Pancreas (tissue), 10 donors: ENCODE measurements around the gene TMEM121B. TPM values are rescaled to one million over a fixed set of nuclear protein-coding genes. Genes with fewer than 3 reads are reported as not detected.

Source experiments
- ATAC-seq, 4 donors: fragments of 200-7000 bp; cut with Tn5 transposase; one replicate each; pipeline versions ENCODE4 v1.8.0 to v1.9.1; 2020; ENCODE audit warnings: mild to moderate bottlenecking in 4 of 4, moderate library complexity in 4 of 4
- DNase-seq, 6 donors: peaks; one replicate each; pipeline ENCODE4 v3.0.0-alpha.2; 2020
- FAIRE-seq: peaks from 2 replicates; lab custom pipeline; 2012; peaks lifted over from hg19 to GRCh38; lab: Jason Lieb, UNC
- H3K27ac ChIP-seq, 4 donors: fragments of 200-600 bp; sonication (generic); 1 replicate in 3 of 4; 2 replicates in 1 of 4; pipeline versions ENCODE4 v1.5.0 to v1.8.0; 2020
- H3K27me3 ChIP-seq, 4 donors: fragments of 200-600 bp; one replicate each; pipeline ENCODE4 v1.8.0; 2021
- H3K36me3 ChIP-seq, 3 donors: fragments of 200-600 bp; sonication (generic) in 1 of 3; one replicate each; pipeline versions ENCODE4 v1.5.0 to v1.8.0; 2020 to 2021
- H3K4me1 ChIP-seq, 3 donors: fragments of 200-600 bp; one replicate each; pipeline ENCODE4 v1.8.0; 2021
- H3K4me3 ChIP-seq, 4 donors: fragments of 200-600 bp; sonication (generic) in 2 of 4; one replicate each; pipeline versions ENCODE4 v1.5.0 to v1.8.0; 2020 to 2021
- H3K9me3 ChIP-seq, 4 donors: fragments of 200-600 bp; one replicate each; pipeline ENCODE4 v1.8.0; 2021
- WGBS, 2 donors: extraction: QIAGEN DNeasy Blood & Tissue Kit; methylation state at CpG; one replicate each; pipeline ENCODE4 v1.1.7; 2013; 5-methylcytosine and 5-hydroxymethylcytosine counted together
- intact Hi-C, 3 donors: fragments of 100-400 bp; cut with DNase I; formaldehyde crosslinking; loops; one replicate each; pipeline versions ENCODE4 v1.11.1 to v1.14.2; 2022
- polyA plus RNA-seq, 2 donors: library from polyadenylated mRNA; stranded (reverse); fragments of 200-250 nt; gene quantifications; one replicate each; pipeline ENCODE4 v1.2.3, GENCODE V29; 2013
- total RNA-seq, 6 donors: library from RNA; stranded (reverse); fragmentation: NEBNext Ultra II Directional in 4 of 6; extraction: Animal tissue kit (Norgen Biotek cat#: 25700) in 4 of 6; gene quantifications; one replicate each; pipeline versions ENCODE4 v1.2.1 to v1.2.4, GENCODE V29; 2021 to 2023
- TF ChIP-seq, protein P1 (sequence below), 4 donors: fragments of 200-600 bp; sonication (generic) in 3 of 4; IDR thresholded peaks; one replicate each; pipeline versions ENCODE4 v1.5.0 to v1.8.0; 2021; ENCODE audit warnings: antibody characterized with exemption in 4 of 4
- donor health status: healthy with polysubstance abuse.
- donor health status: DM: no; HTN: no; CAD: no; lungs with moderate emphysema.
- donor health status: DM: no; HTN: no; CAD: no.
- donor health status: control.
- donor health status: control.
- donor health status: Bipolar disorder and iron deficiency.
- donor health status: DM: yes; HTN: yes; CAD: no.
- donor health status: DM: no; HTN: no; CAD: no.
- donor health status: DM: no; HTN: no; CAD: no.
- donor health status: DM: yes; HTN: yes; CAD: no.

TMEM121B gene
- total and polyA plus RNA-seq, 8 donors, result 0.23 to 1.00 (median 0.60) TPM

DNA sequence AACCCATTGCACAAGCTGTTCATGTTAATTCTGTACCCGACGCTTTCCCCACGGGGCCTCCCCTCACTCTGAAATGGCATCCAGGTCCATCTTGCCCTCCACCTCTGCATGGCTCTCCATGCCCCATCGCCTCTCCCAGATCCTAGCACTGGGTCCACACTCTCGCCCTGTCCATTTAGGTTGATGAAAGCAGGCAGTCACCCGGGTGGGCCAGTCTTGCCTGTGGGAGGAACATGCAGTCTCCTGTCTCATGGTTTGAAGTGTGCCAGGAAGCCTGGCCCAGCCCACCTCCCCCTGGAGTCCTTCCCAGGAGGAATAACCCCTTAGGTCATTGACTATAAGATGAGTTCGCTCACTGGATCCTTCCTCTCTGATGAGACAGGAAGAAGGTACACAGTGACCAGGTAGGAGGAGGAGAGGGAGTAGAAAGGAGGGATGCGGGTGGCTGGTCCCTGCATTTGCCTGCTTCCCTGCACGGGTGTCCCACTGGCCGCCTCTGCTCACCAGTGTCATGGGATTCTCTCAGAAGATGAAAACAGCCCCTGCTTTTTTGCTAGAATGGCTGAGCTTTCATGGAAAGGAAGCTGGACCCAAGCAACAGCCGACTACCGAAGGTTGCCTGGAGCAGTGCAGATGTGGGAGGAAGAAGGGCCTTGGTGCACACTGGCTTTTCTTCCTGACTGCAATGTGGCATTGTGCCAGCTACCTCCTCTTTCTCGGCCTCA lies 6.8 kb downstream of the TMEM121B start:
- Histone ChIP-seq H3K27me3 (no peaks in the 10 kb centered on the region), H3K4me3 (no peak overlapping the region), H3K9me3 (no peaks in the 10 kb centered on the region), H3K4me1 (no peaks in the 10 kb centered on the region), H3K27ac (no peak overlapping the region), H3K36me3 (no peaks in the 10 kb centered on the region)
- DNase-seq (no peak), FAIRE-seq (no peak), ATAC-seq (no peak)
- WGBS, 2 donors, result 72 to 79% methylated on average over 13 of the region's 13 CpGs
- intact Hi-C loops, result no loop called here
- TF ChIP-seq, protein P1, sequence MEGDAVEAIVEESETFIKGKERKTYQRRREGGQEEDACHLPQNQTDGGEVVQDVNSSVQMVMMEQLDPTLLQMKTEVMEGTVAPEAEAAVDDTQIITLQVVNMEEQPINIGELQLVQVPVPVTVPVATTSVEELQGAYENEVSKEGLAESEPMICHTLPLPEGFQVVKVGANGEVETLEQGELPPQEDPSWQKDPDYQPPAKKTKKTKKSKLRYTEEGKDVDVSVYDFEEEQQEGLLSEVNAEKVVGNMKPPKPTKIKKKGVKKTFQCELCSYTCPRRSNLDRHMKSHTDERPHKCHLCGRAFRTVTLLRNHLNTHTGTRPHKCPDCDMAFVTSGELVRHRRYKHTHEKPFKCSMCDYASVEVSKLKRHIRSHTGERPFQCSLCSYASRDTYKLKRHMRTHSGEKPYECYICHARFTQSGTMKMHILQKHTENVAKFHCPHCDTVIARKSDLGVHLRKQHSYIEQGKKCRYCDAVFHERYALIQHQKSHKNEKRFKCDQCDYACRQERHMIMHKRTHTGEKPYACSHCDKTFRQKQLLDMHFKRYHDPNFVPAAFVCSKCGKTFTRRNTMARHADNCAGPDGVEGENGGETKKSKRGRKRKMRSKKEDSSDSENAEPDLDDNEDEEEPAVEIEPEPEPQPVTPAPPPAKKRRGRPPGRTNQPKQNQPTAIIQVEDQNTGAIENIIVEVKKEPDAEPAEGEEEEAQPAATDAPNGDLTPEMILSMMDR (IDR thresholded peaks at IDR 0.05), result no peak

DNA sequence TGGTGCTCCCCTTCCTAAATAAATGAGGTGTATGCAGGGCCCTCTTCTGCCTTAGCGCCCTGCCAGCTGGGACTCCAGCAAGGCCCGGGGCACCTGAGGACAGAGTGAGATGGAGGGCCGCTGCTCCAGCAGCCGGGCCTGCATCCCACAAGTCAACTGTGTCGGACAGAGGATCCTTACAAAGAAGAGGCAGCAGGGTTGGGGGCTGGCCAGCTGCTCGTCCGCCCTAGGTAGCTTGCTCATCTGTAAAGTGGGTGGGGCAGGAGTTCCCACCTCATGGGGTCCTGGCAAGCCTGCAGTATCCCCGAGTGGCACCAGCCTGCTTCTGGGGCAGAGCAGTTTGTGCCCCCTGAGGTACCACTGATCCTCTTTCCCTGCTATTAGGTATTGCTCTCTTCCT lies 7.6 kb downstream of the TMEM121B start:
- no peaks in the 10 kb centered on the region for H3K27me3 ChIP-seq
- H3K9me3 ChIP-seq, result no peaks in the 10 kb centered on the region
- no peak for ATAC-seq
- H3K36me3 ChIP-seq, result peaks cover 0 to 4% (median 4%) of the 10 kb centered on the region in 3 donors
- TF ChIP-seq, protein P1 (IDR thresholded peaks at IDR 0.05), result no peak
- no peak overlapping the region for H3K27ac ChIP-seq
- intact Hi-C loops, result no loop called here
- FAIRE-seq, result no peak
- H3K4me3 ChIP-seq, result no peak overlapping the region
- no peak for DNase-seq
- 70 to 71% methylated on average over 8 of the region's 8 CpGs for WGBS, 2 donors
- H3K4me1 ChIP-seq, result no peaks in the 10 kb centered on the region

DNA sequence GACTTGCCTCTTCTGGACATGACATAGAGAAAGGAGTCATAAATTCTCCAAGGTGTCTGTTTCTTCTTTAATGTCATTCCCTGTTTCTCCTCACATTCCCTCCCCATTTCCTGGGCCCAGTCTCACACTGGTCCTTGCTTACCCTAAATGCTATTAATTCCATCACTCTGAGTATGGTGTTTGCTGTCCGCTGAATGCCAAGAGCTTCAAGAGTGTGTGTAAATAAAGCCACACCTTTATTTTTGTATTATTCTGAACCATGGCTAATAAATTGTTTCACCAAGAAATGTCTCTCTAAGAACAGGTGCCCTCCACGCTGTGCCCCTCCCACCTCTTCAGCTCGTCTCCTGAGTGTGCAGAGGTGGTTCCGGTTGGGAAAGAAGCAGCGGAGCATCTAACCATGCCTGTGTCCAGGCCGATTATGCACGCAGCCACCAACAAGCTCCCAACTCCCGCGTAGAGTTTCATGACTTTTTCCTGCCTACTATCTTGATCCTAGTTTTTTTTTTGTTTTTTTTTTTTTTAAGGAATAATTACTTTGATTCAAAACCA lies 8.6 kb downstream of the TMEM121B start:
- no peak overlapping the region for H3K27ac ChIP-seq
- DNase-seq (no peak), ATAC-seq (no peak), FAIRE-seq (no peak)
- peaks cover 0 to 10% (median 4%) of the 10 kb centered on the region in 3 donors for H3K36me3 ChIP-seq
- no peak overlapping the region for H3K4me3 ChIP-seq
- no peaks in the 10 kb centered on the region for H3K9me3 ChIP-seq
- 63 to 64% methylated on average over 9 of the region's 9 CpGs for WGBS, 2 donors
- H3K4me1 ChIP-seq, result no peaks in the 10 kb centered on the region
- H3K27me3 ChIP-seq, result no peaks in the 10 kb centered on the region
- intact Hi-C loops, result no loop called here
- TF ChIP-seq, protein P1 (IDR thresholded peaks at IDR 0.05), result no peak

DNA sequence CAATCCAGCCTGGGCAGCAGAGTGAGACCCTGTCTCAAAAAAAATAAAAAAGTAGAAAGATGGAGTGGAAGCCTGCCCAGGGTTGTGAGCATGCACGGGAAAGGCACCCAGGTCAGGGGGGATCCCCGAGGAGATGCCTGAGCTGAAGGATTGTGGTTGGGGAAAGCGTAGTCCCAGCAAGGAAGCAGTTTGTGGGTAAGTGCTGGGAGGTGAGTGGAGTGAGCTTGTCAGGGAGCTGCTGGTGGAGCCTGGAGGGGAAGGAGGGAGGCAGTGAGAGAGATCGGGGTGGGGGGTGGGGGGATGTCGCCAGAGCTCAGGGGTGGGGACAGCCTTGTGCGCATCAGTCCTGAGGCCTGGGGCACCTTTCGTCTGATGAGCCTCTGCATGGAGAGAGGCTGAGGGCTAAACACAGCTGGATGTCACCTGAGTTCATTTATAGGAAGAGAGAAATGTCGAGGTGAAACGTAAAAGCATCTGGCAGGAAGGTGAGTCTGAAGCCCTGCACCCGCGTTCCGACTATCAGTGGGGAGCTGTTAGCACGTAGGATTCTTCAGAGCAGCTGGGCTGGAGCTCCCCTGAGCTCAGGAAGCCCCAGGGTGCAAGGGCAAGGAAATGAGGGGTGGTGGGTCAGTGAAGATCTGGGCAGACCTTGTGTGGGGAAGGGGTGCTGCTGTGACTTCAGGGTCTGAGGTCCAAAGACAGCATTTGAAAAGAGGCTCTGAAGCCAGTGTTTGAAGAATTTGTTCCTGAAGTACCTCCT lies 10.2 kb downstream of the TMEM121B start:
- H3K27me3 ChIP-seq, result no peaks in the 10 kb centered on the region
- H3K4me1 ChIP-seq, result no peaks in the 10 kb centered on the region
- TF ChIP-seq, protein P1 (IDR thresholded peaks at IDR 0.05), result no peak
- no peaks in the 10 kb centered on the region for H3K9me3 ChIP-seq
- 83 to 86% methylated on average over 13 of the region's 13 CpGs for whole genome bisulfite sequencing, 2 donors
- no peak for ATAC-seq
- H3K4me3 ChIP-seq, result no peak overlapping the region
- H3K27ac ChIP-seq, result no peak overlapping the region
- peaks cover 0 to 21% (median 4%) of the 10 kb centered on the region in 3 donors for H3K36me3 ChIP-seq
- no peak for DNase-seq
- no peak for FAIRE-seq
- intact Hi-C loops, result no loop called here
